Endodermal cell (in vitro differentiated cells): ENCODE data around the gene C16orf74. TPM values are rescaled to one million over a fixed set of nuclear protein-coding genes. Genes with fewer than 3 reads are reported as not detected.
A peak's percentile ranks its signal among the peaks of the same experiment; 100 is the strongest.

Experiments used
- DNase-seq: peaks from one replicate; pipeline ENCODE4 v3.0.0-alpha.2; 2017
- H3K27ac ChIP-seq: 2 replicates; pipeline ENCODE4 v1.5.1; 2013; ENCODE audit warnings: mild to moderate bottlenecking, low read depth, low read length, moderate library complexity
- H3K27me3 ChIP-seq: 2 replicates; pipeline ENCODE4 v1.6.1; 2013; ENCODE audit warnings: mild to moderate bottlenecking, low read length, moderate library complexity; ENCODE audit not compliant: insufficient read depth, control insufficient read depth, poor library complexity, severe bottlenecking
- H3K36me3 ChIP-seq: 2 replicates; pipeline ENCODE4 v1.7.0; 2013; ENCODE audit warnings: mild to moderate bottlenecking, low read length, moderate library complexity; ENCODE audit not compliant: control insufficient read depth, insufficient read depth
- H3K4me1 ChIP-seq: one replicate; pipeline ENCODE4 v1.7.0; 2013; ENCODE audit warnings: low read length; ENCODE audit not compliant: control insufficient read depth, insufficient read depth
- H3K4me3 ChIP-seq: 2 replicates; pipeline ENCODE4 v1.5.1; 2013; ENCODE audit warnings: mild to moderate bottlenecking, low read length, moderate library complexity
- H3K9ac ChIP-seq: 2 replicates; pipeline ENCODE4 v1.6.1; 2013; ENCODE audit warnings: mild to moderate bottlenecking, low read length, moderate library complexity; ENCODE audit not compliant: poor library complexity, severe bottlenecking; ENCODE audit errors: extremely low read depth
- H3K9me3 ChIP-seq: 2 replicates; pipeline ENCODE4 v1.6.1; 2013; ENCODE audit warnings: mild to moderate bottlenecking, low read length, moderate library complexity; ENCODE audit not compliant: control insufficient read depth
- H3K27ac Mint-ChIP-seq: 2 replicates; pipeline ENCODE4 v1.8.0; 2020; ENCODE audit warnings: mixed read lengths
- H3K27me3 Mint-ChIP-seq: 2 replicates; pipeline ENCODE4 v1.8.0; 2021; ENCODE audit warnings: mild to moderate bottlenecking, mixed read lengths; ENCODE audit not compliant: insufficient read depth
- H3K36me3 Mint-ChIP-seq: 2 replicates; pipeline ENCODE4 v1.8.0; 2020; ENCODE audit warnings: low read depth, mixed read lengths
- H3K4me1 Mint-ChIP-seq: 2 replicates; pipeline ENCODE4 v1.8.0; 2020; ENCODE audit warnings: mixed read lengths
- H3K4me3 Mint-ChIP-seq: 2 replicates; pipeline ENCODE4 v1.8.0; 2020; ENCODE audit warnings: mild to moderate bottlenecking, moderate library complexity, mixed read lengths
- H3K9me3 Mint-ChIP-seq: 2 replicates; pipeline ENCODE4 v1.8.0; 2020; ENCODE audit warnings: mild to moderate bottlenecking, mixed read lengths
- WGBS, 2 experiments: methylation state at CpG; one replicate each; pipeline versions ENCODE4 v1.1.5 to v1.1.7; 2013; ENCODE audit warnings: missing lambda C conversion rate in 2 of 2, mixed read lengths in 1 of 2; ENCODE audit not compliant: insufficient coverage in 1 of 2, insufficient read length in 1 of 2; 5-methylcytosine and 5-hydroxymethylcytosine counted together
- total RNA-seq, 2 donors: library from RNA; stranded (reverse); fragmentation: NEBNext Ultra II Directional in 1 of 2; extraction: Animal tissue kit (Norgen Biotek cat#: 25700) in 1 of 2; gene quantifications; 2 replicates in 1 of 2; 3 replicates in 1 of 2; pipeline ENCODE4 v1.2.1, GENCODE V29; 2021
- TF ChIP-seq, protein P1 (sequence below): fragments of 200-600 bp; sonication (generic); conservative IDR thresholded peaks from 2 replicates; pipeline ENCODE4 v1.5.0; 2021; ENCODE audit warnings: antibody characterized with exemption, mild to moderate bottlenecking

Gene C16orf74
- total RNA-seq, 2 donors from 2014 or later = 3.6 to 7.4 TPM

DNA sequence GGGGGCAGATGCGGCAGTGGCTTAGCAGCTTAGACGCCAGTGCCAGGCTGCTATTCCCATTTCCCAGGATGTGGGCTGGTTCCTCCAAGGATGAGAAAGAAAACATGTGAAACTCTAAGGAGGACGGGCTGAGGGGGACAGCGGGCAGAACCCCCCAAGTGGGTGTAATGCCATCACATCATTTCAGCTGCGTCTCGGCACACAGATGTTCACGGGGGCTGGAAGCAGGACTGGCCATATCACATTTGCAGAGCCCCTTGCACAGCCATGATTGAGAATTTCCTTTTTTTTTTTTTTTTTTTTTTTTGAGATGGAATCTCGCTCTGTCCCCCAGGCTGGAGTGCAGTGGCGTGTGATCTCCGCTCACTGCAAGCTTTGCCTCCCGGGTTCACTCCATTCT is 46.9 kb downstream of the C16orf74 start:
- H3K9ac ChIP-seq = no peak overlapping the region
- no peak overlapping the region for H3K27ac Mint-ChIP-seq
- no peaks in the 10 kb centered on the region for H3K36me3 ChIP-seq
- H3K27me3 Mint-ChIP-seq = no peaks in the 10 kb centered on the region
- DNase-seq = no peak
- no peak overlapping the region for H3K27ac ChIP-seq
- H3K4me3 Mint-ChIP-seq = no peak overlapping the region
- H3K9me3 ChIP-seq = no peaks in the 10 kb centered on the region
- H3K4me1 ChIP-seq = no peaks in the 10 kb centered on the region
- no peaks in the 10 kb centered on the region for H3K9me3 Mint-ChIP-seq
- TF ChIP-seq, protein P1, sequence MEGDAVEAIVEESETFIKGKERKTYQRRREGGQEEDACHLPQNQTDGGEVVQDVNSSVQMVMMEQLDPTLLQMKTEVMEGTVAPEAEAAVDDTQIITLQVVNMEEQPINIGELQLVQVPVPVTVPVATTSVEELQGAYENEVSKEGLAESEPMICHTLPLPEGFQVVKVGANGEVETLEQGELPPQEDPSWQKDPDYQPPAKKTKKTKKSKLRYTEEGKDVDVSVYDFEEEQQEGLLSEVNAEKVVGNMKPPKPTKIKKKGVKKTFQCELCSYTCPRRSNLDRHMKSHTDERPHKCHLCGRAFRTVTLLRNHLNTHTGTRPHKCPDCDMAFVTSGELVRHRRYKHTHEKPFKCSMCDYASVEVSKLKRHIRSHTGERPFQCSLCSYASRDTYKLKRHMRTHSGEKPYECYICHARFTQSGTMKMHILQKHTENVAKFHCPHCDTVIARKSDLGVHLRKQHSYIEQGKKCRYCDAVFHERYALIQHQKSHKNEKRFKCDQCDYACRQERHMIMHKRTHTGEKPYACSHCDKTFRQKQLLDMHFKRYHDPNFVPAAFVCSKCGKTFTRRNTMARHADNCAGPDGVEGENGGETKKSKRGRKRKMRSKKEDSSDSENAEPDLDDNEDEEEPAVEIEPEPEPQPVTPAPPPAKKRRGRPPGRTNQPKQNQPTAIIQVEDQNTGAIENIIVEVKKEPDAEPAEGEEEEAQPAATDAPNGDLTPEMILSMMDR = no peak
- H3K4me1 Mint-ChIP-seq = no peaks in the 10 kb centered on the region
- peaks cover 1% of the 10 kb centered on the region for H3K36me3 Mint-ChIP-seq
- no peak overlapping the region for H3K4me3 ChIP-seq
- WGBS, 2 experiments = 89 to 90% methylated on average over 5 to 11 of the region's 11 CpGs
- H3K27me3 ChIP-seq = no peaks in the 10 kb centered on the region

DNA sequence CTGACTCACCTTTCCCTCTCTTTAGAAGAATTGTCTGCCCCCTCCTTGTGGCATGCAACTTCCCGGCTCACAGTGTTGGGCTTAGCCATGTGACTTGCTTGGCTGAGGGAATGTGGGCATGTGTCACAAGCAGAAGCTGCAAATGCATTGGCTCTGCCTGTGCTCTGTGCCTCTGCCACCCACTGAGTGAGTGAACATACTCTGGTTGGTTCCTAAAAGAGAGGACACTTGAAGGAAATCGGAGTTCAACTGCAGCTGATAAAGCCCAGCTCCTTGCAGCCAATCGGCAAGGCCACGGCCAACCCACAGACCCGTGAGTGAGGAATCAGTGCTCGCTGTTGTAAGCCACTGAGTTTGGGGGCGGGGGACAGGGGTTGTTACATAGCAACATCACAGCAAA is 51.3 kb downstream of the C16orf74 start:
- H3K27ac Mint-ChIP-seq = no peak overlapping the region
- Histone ChIP-seq H3K9me3 (no peaks in the 10 kb centered on the region), H3K4me3 (no peak overlapping the region), H3K4me1 (no peaks in the 10 kb centered on the region), H3K27ac (no peak overlapping the region), H3K27me3 (peaks cover 4% of the 10 kb centered on the region), H3K9ac (no peak overlapping the region), H3K36me3 (no peaks in the 10 kb centered on the region)
- no peak overlapping the region for H3K4me3 Mint-ChIP-seq
- no peaks in the 10 kb centered on the region for H3K4me1 Mint-ChIP-seq
- H3K9me3 Mint-ChIP-seq = no peaks in the 10 kb centered on the region
- TF ChIP-seq, protein P1 = no peak
- H3K27me3 Mint-ChIP-seq = no peaks in the 10 kb centered on the region
- no peak for DNase-seq
- no peaks in the 10 kb centered on the region for H3K36me3 Mint-ChIP-seq
- 77 to 90% methylated on average over 3 to 7 of the region's 7 CpGs for WGBS, 2 experiments

DNA sequence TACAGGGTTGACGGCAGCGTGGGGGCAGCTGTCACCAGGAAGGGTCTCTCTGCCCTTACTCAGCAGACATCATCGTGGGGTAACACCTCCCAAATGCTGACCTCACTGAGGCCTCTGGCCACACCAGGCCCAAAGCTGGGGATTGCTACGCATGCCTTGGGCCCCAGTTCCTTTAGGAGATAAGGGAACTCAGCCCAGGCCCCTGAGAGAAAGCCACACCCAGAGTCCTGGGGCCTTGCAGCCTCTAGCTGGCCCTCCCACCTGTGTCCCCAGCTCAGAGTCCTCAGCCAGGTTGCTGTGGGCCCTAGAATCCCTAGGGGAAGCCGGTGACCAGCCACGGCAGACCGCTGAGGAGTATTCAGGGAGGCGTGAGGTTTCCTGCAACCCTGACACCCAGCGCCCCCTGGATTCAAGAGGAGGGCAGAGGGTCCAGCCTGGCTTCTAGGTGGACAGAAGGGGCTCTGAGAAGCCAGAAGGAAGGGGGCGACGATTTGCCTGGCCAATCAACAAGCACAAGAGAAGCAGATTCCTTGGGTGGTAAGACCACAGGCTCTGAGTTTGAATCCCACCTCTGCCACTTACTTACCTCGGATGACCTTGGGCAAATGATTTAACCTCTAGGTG is 51.8 kb downstream of the C16orf74 start:
- TF ChIP-seq, protein P1 = peak; percentile 66
- no peak overlapping the region for H3K9ac ChIP-seq
- H3K27me3 ChIP-seq = peaks cover 4% of the 10 kb centered on the region
- no peak overlapping the region for H3K4me3 Mint-ChIP-seq
- no peaks in the 10 kb centered on the region for H3K27me3 Mint-ChIP-seq
- no peaks in the 10 kb centered on the region for H3K36me3 Mint-ChIP-seq
- no peaks in the 10 kb centered on the region for H3K36me3 ChIP-seq
- WGBS, 2 experiments = 80 to 83% methylated on average over 11 to 12 of the region's 12 CpGs
- no peaks in the 10 kb centered on the region for H3K9me3 ChIP-seq
- H3K4me1 ChIP-seq = no peaks in the 10 kb centered on the region
- H3K9me3 Mint-ChIP-seq = no peaks in the 10 kb centered on the region
- no peak overlapping the region for H3K27ac Mint-ChIP-seq
- peak; percentile 84 for DNase-seq
- H3K4me1 Mint-ChIP-seq = no peaks in the 10 kb centered on the region
- H3K27ac ChIP-seq = no peak overlapping the region
- no peak overlapping the region for H3K4me3 ChIP-seq
